HCT116 (cell line): Measurements from ENCODE around the gene BRINP2. TPM values are rescaled to one million over a fixed set of nuclear protein-coding genes. Genes with fewer than 3 reads are reported as not detected.

Experiments used
- ATAC-seq: fragments of 200-7000 bp; cut with Tn5 transposase; 2 replicates; pipeline ENCODE4 v1.9.1; 2020; ENCODE audit warnings: mild to moderate bottlenecking, moderate library complexity
- BruUV-seq: library from RNA; stranded (reverse); fragments of 400-500 nt; replicated peaks from 2 replicates; lab custom pipeline; 2021; lab: Mats Ljungman, UMichigan
- CTCF ChIA-PET: fragments of 300-600 bp; sonication (Branson Sonifier 250); formaldehyde crosslinking; loops from one replicate; lab custom pipeline; 2021; ENCODE audit warnings: antibody characterized with exemption; lab: Charles Lee
- POLR2A ChIA-PET: fragments of 300-600, 350-600 bp; sonication (Branson Sonifier 250); formaldehyde crosslinking; loops from one replicate; lab custom pipeline; 2021; ENCODE audit warnings: antibody characterized with exemption; lab: Charles Lee
- RAD21 ChIA-PET, 2 experiments: fragments of 300-600 bp; sonication (Branson Sonifier 250); formaldehyde crosslinking; loops; one replicate each; lab custom pipeline; 2023; ENCODE audit warnings: low total read pairs in 2 of 2; ENCODE audit not compliant: uncharacterized antibody in 2 of 2, unreplicated experiment in 2 of 2, low non-redundant PET in 1 of 2; lab: Charles Lee
- DNase-seq: peaks from one replicate; pipeline ENCODE4 v3.0.0-alpha.2; 2010; ENCODE audit warnings: low read depth, low spot score
- H2AFZ ChIP-seq: fragments of 200-600 bp; shearing (Covaris generic), sonication (generic); 2 replicates; pipeline ENCODE4 v1.6.1; 2017; ENCODE audit warnings: low read depth, mixed run types, mixed read lengths, antibody characterized with exemption, low read length; ENCODE audit not compliant: poor library complexity, severe bottlenecking
- H3K27ac ChIP-seq: 2 replicates; pipeline ENCODE4 v1.5.1; 2012; ENCODE audit warnings: low read depth, low read length
- H3K27me3 ChIP-seq: fragments of 200-600 bp; sonication (generic); 2 replicates; pipeline ENCODE4 v1.6.1; 2016; ENCODE audit warnings: mixed run types, low read length, mixed read lengths; ENCODE audit not compliant: insufficient read depth
- H3K36me3 ChIP-seq, 2 experiments: fragments of 200-500 bp in 1 of 2; fragments of 200-600 bp in 1 of 2; sonication (Bioruptor generic) in 1 of 2; sonication (generic) in 1 of 2; 2 replicates each; pipeline versions ENCODE4 v1.5.1 to v1.6.1; 2014 to 2016; ENCODE audit warnings: low read length in 2 of 2, inconsistent platforms in 1 of 2, mixed read lengths in 1 of 2, mixed run types in 1 of 2; ENCODE audit not compliant: insufficient read depth in 2 of 2, control insufficient read depth in 1 of 2
- H3K4me1 ChIP-seq, 2 experiments: fragments of 200-600 bp in 1 of 2; sonication (generic) in 1 of 2; 2 replicates each; pipeline versions ENCODE4 v1.5.1 to v1.6.1; 2012 to 2017; ENCODE audit warnings: low read length in 2 of 2, inconsistent platforms in 1 of 2, mild to moderate bottlenecking in 1 of 2, mixed read lengths in 1 of 2, mixed run types in 1 of 2, moderate library complexity in 1 of 2; ENCODE audit not compliant: insufficient read depth in 2 of 2, control insufficient read depth in 1 of 2
- H3K4me2 ChIP-seq: fragments of 200-600 bp; sonication (generic); 2 replicates; pipeline ENCODE4 v1.6.1; 2017; ENCODE audit warnings: mixed run types, low read length, mixed read lengths
- H3K4me3 ChIP-seq, 2 experiments: fragments of 200-600 bp in 1 of 2; sonication (generic) in 1 of 2; replicated peaks in 1 of 2; 2 replicates each; pipeline ENCODE4 v1.5.1; 2011 to 2016; ENCODE audit warnings: low read length in 2 of 2, control low read depth in 1 of 2, low read depth in 1 of 2, mild to moderate bottlenecking in 1 of 2, mixed read lengths in 1 of 2, mixed run types in 1 of 2
- H3K79me2 ChIP-seq: fragments of 200-600 bp; sonication (generic); 2 replicates; pipeline ENCODE4 v1.6.1; 2017; ENCODE audit warnings: mild to moderate bottlenecking, mixed run types, low read length, moderate library complexity, mixed read lengths; ENCODE audit not compliant: insufficient read depth
- H3K9ac ChIP-seq: fragments of 200-600 bp; sonication (generic); 2 replicates; pipeline ENCODE4 v1.6.1; 2016; ENCODE audit warnings: low read length, mixed read lengths
- H3K9me2 ChIP-seq: fragments of 200-600 bp; sonication (generic), shearing (Covaris generic); 2 replicates; pipeline ENCODE4 v1.6.1; 2017; ENCODE audit warnings: mixed run types, mild to moderate bottlenecking, moderate library complexity; ENCODE audit not compliant: insufficient read depth
- H3K9me3 ChIP-seq, 2 experiments: fragments of 200-500 bp in 1 of 2; fragments of 200-600 bp in 1 of 2; sonication (Bioruptor generic) in 1 of 2; sonication (generic) in 1 of 2; 2 replicates each; pipeline ENCODE4 v1.6.1; 2014 to 2017; ENCODE audit warnings: low read length in 2 of 2, mixed read lengths in 2 of 2, inconsistent platforms in 1 of 2, low read depth in 1 of 2, mild to moderate bottlenecking in 1 of 2, mixed run types in 1 of 2, moderate library complexity in 1 of 2; ENCODE audit not compliant: control insufficient read depth in 1 of 2, insufficient read depth in 1 of 2
- H4K20me1 ChIP-seq: fragments of 200-600 bp; sonication (generic), shearing (Covaris generic); 2 replicates; pipeline ENCODE4 v1.6.1; 2017; ENCODE audit warnings: mixed run types, mild to moderate bottlenecking, moderate library complexity; ENCODE audit not compliant: insufficient read depth
- CTCF ChIP-seq, 3 experiments: fragments of 200-600 bp in 1 of 3; sonication (generic) in 1 of 3; IDR thresholded peaks in 2 of 3; conservative IDR thresholded peaks in 1 of 3; 2 replicates each; pipeline ENCODE4 v1.5.1; 2012 to 2017; ENCODE audit warnings: low read depth in 2 of 3, low read length in 2 of 3, antibody characterized with exemption in 1 of 3, borderline replicate concordance in 1 of 3, control low read depth in 1 of 3, mild to moderate bottlenecking in 1 of 3, mixed read lengths in 1 of 3, mixed run types in 1 of 3, moderate library complexity in 1 of 3; ENCODE audit not compliant: insufficient read depth in 1 of 3
- EZH2 ChIP-seq: fragments of 200-600 bp; sonication (generic); IDR thresholded peaks from 2 replicates; pipeline ENCODE4 v1.6.1; 2017; ENCODE audit warnings: antibody characterized with exemption, mixed run types
- EZH2phosphoT487 ChIP-seq: fragments of 200-600 bp; IDR thresholded peaks from 2 replicates; pipeline ENCODE4 v1.6.1; 2018; ENCODE audit warnings: antibody characterized with exemption, borderline replicate concordance
- FOSL1 ChIP-seq: IDR thresholded peaks from 2 replicates; pipeline ENCODE4 v1.6.1; 2012; ENCODE audit warnings: low read depth
- JUND ChIP-seq: IDR thresholded peaks from 2 replicates; pipeline ENCODE4 v1.6.1; 2012
- MAX ChIP-seq: IDR thresholded peaks from 2 replicates; pipeline ENCODE4 v1.6.1; 2012
- POLR2AphosphoS5 ChIP-seq: IDR thresholded peaks from 2 replicates; pipeline ENCODE4 v1.6.1; 2011; ENCODE audit warnings: mild to moderate bottlenecking, low read depth, low read length, moderate library complexity
- SRF ChIP-seq: IDR thresholded peaks from 2 replicates; pipeline ENCODE4 v1.6.1; 2012; ENCODE audit warnings: low read depth
- ZBTB33 ChIP-seq: IDR thresholded peaks from 2 replicates; pipeline ENCODE4 v1.6.1; 2011; ENCODE audit warnings: mild to moderate bottlenecking, low read length, moderate library complexity; ENCODE audit not compliant: insufficient replicate concordance; ENCODE audit errors: extremely low read depth
- ZNF274 ChIP-seq: fragments of 200-500 bp; sonication (Bioruptor generic); IDR thresholded peaks from 2 replicates; pipeline ENCODE4 v1.6.1; 2014; ENCODE audit warnings: mild to moderate bottlenecking, low read depth, low read length, inconsistent platforms
- intact Hi-C: fragments of 100-400 bp; cut with micrococcal nuclease; formaldehyde crosslinking; loops from 2 replicates; pipeline ENCODE4 v1.10.0; 2022
- total RNA-seq: library from RNA; stranded (reverse); gene quantifications from one replicate; pipeline ENCODE4 v1.2.1, GENCODE V29; 2021; ENCODE audit not compliant: unreplicated experiment

Gene BRINP2
- total RNA-seq, 1 experiment from 2014 or later, result not detected

- no peak overlapping the region for H3K4me3 ChIP-seq
- H4K20me1 ChIP-seq, result no peaks in the 10 kb centered on the region
- no peaks in the 10 kb centered on the region for H3K9me3 ChIP-seq
- intact Hi-C loops, result no loop called here
- H3K36me3 ChIP-seq, result no peaks in the 10 kb centered on the region
- no peak for ATAC-seq
- POLR2A ChIA-PET, result no interaction called here
- no peak overlapping the region for H3K27ac ChIP-seq
- DNase-seq, result no peak
- CTCF ChIA-PET, result no interaction called here
- no peak for TF ChIP-seq ZBTB33
- TF ChIP-seq JUND, result no peak
- no peak for TF ChIP-seq EZH2phosphoT487
- TF ChIP-seq SRF, result no peak
- TF ChIP-seq POLR2AphosphoS5, result no peak
- no peak for TF ChIP-seq FOSL1
- TF ChIP-seq ZNF274, result no peak
- no peak for TF ChIP-seq MAX
- no peak for TF ChIP-seq CTCF (IDR thresholded peaks at IDR 0.05 in 2 of 3, conservative IDR thresholded peaks at IDR 0.05 in 1 of 3; ENCODE audit: borderline replicate concordance in 1 of 3, insufficient read depth in 1 of 3, low read depth in 2 of 3, low read length in 2 of 3)
- no peak for TF ChIP-seq EZH2
- no peaks in the 10 kb centered on the region for H3K79me2 ChIP-seq
- BruUV-seq, result no TSS peak
- H3K4me1 ChIP-seq, result no peaks in the 10 kb centered on the region
- H3K9ac ChIP-seq, result no peak overlapping the region
- no peaks in the 10 kb centered on the region for H3K27me3 ChIP-seq
- RAD21 ChIA-PET, result no interaction called here
- H3K9me2 ChIP-seq, result no peaks in the 10 kb centered on the region
- no peak overlapping the region for H3K4me2 ChIP-seq
- no peak overlapping the region for H2AFZ ChIP-seq
Measured at GRCh38 chr1:177248258-177248657, 77.5 kb downstream of the BRINP2 start.
